Testis (tissue), 2 donors: ENCODE data around the gene ACE.

Experiments
- POLR2A ChIP-seq: fragments of 450-650 bp; IDR thresholded peaks from one replicate; pipeline ENCODE4 v1.6.1; 2017; ENCODE audit warnings: antibody characterized with exemption, mild to moderate bottlenecking, moderate library complexity
- TF ChIP-seq, protein P1 (sequence below), 3 experiments: fragments of 450-650 bp in 2 of 3; fragments of 200-600 bp in 1 of 3; sonication (generic) in 1 of 3; IDR thresholded peaks; one replicate each; pipeline ENCODE4 v1.5.1; 2016 to 2019; ENCODE audit warnings: antibody characterized with exemption in 3 of 3, mild to moderate bottlenecking in 2 of 3, moderate library complexity in 1 of 3

DNA sequence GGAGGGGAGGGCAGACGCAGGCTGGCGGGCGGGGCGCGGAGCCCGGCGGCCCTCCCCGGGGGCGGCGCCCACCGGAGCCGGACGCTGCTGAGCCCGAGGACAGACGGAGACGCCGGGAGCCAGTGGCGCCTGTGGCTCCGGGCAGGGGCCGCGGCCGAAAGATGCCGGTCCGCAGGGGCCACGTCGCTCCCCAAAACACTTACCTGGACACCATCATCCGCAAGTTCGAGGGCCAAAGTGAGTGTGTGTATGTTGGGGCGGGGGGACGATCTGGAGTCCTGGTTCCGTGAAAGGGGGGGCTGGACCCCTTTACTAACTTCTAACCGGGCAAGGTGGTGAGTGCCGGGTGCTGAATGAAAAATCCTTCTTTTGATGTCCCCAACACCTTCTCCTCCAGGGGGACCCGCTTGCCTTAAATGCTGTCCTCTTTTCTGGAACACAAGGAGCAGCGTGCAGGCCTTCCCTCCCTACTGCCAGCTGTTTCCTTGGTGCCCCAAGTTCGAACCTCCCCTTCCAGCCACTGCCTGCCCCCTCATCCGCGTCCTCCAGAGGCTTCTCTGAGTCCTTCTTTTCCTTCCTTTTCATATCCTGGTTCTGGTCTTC lies 46.5 kb downstream of the ACE start, which contains the start of gene KCNH6:
- TF ChIP-seq, protein P1, sequence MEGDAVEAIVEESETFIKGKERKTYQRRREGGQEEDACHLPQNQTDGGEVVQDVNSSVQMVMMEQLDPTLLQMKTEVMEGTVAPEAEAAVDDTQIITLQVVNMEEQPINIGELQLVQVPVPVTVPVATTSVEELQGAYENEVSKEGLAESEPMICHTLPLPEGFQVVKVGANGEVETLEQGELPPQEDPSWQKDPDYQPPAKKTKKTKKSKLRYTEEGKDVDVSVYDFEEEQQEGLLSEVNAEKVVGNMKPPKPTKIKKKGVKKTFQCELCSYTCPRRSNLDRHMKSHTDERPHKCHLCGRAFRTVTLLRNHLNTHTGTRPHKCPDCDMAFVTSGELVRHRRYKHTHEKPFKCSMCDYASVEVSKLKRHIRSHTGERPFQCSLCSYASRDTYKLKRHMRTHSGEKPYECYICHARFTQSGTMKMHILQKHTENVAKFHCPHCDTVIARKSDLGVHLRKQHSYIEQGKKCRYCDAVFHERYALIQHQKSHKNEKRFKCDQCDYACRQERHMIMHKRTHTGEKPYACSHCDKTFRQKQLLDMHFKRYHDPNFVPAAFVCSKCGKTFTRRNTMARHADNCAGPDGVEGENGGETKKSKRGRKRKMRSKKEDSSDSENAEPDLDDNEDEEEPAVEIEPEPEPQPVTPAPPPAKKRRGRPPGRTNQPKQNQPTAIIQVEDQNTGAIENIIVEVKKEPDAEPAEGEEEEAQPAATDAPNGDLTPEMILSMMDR (IDR thresholded peaks at IDR 0.05), result no peak
- no peak for TF ChIP-seq POLR2A
